ENCODE data around the gene PSMB9.

PSMB9 gene

GRCh38 chr6:32890831-32891230 lies 36.8 kb downstream of the PSMB9 start:
- Histone ChIP-seq H3K4me1 (ENCODE audit: insufficient read depth, insufficient read length) (no peaks in the 10 kb centered on the region), H3K27me3 (ENCODE audit: insufficient read depth, insufficient read length) (no peaks in the 10 kb centered on the region), H3K9ac (ENCODE audit: insufficient read length, low read depth) (no peak overlapping the region), H3K36me3 (ENCODE audit: insufficient read depth, insufficient read length, low read length) (no peaks in the 10 kb centered on the region), H3K9me3 (ENCODE audit: insufficient read depth, low read length) (no peaks in the 10 kb centered on the region), H3K4me3 (ENCODE audit: insufficient read length, low read depth) (no peak overlapping the region)
- TF ChIP-seq ZNF274 (IDR thresholded peaks at IDR 0.05; ENCODE audit: low read depth, low read length) (no peak), YY1 (IDR thresholded peaks at IDR 0.05; ENCODE audit: insufficient read depth, insufficient read length) (no peak), SUZ12 (IDR thresholded peaks at IDR 0.05; ENCODE audit: extremely low read depth, insufficient read depth, insufficient read length) (no peak)
- DNase-seq (ENCODE audit: low read depth, low spot score): no peak

- Histone ChIP-seq H3K4me3 (ENCODE audit: insufficient read length, low read depth) (peak overlapping the region; percentile 85), H3K4me1 (ENCODE audit: insufficient read depth, insufficient read length) (no peaks in the 10 kb centered on the region), H3K27me3 (ENCODE audit: insufficient read depth, insufficient read length) (no peaks in the 10 kb centered on the region), H3K9me3 (ENCODE audit: insufficient read depth, low read length) (no peaks in the 10 kb centered on the region), H3K9ac (ENCODE audit: insufficient read length, low read depth) (peak overlapping the region; percentile 87), H3K36me3 (ENCODE audit: insufficient read depth, insufficient read length, low read length) (peaks cover 3% of the 10 kb centered on the region)
- DNase-seq (ENCODE audit: low read depth, low spot score): peak; percentile 80
- no peak for TF ChIP-seq ZNF274 (IDR thresholded peaks at IDR 0.05; ENCODE audit: low read depth, low read length)
- no peak for TF ChIP-seq YY1 (IDR thresholded peaks at IDR 0.05; ENCODE audit: insufficient read depth, insufficient read length)
- TF ChIP-seq SUZ12 (IDR thresholded peaks at IDR 0.05; ENCODE audit: extremely low read depth, insufficient read depth, insufficient read length): no peak
These were observed 40.4 kb downstream of the PSMB9 start for GRCh38 chr6:32894085-32895005.

GRCh38 chr6:32895006-32895345 lies 41.0 kb downstream of the PSMB9 start:
- DNase-seq (ENCODE audit: low read depth, low spot score): peak; percentile 1
- no peaks in the 10 kb centered on the region for H3K9me3 ChIP-seq (ENCODE audit: insufficient read depth, low read length)
- peaks cover 3% of the 10 kb centered on the region for H3K36me3 ChIP-seq (ENCODE audit: insufficient read depth, insufficient read length, low read length)
- H3K4me3 ChIP-seq (ENCODE audit: insufficient read length, low read depth): peak overlapping the region; percentile 85
- H3K27me3 ChIP-seq (ENCODE audit: insufficient read depth, insufficient read length): no peaks in the 10 kb centered on the region
- H3K9ac ChIP-seq (ENCODE audit: insufficient read length, low read depth): peak overlapping the region; percentile 87
- H3K4me1 ChIP-seq (ENCODE audit: insufficient read depth, insufficient read length): no peaks in the 10 kb centered on the region
- TF ChIP-seq YY1 (IDR thresholded peaks at IDR 0.05; ENCODE audit: insufficient read depth, insufficient read length) (no peak), SUZ12 (IDR thresholded peaks at IDR 0.05; ENCODE audit: extremely low read depth, insufficient read depth, insufficient read length) (no peak), ZNF274 (IDR thresholded peaks at IDR 0.05; ENCODE audit: low read depth, low read length) (no peak)

GRCh38 chr6:32903952-32904351 lies 50.0 kb downstream of the PSMB9 start:
- no peak for TF ChIP-seq ZNF274 (IDR thresholded peaks at IDR 0.05; ENCODE audit: low read depth, low read length)
- no peak for TF ChIP-seq SUZ12 (IDR thresholded peaks at IDR 0.05; ENCODE audit: extremely low read depth, insufficient read depth, insufficient read length)
- no peak for TF ChIP-seq YY1 (IDR thresholded peaks at IDR 0.05; ENCODE audit: insufficient read depth, insufficient read length)
- no peaks in the 10 kb centered on the region for H3K4me1 ChIP-seq (ENCODE audit: insufficient read depth, insufficient read length)

GRCh38 chr6:32905078-32905477 lies 51.1 kb downstream of the PSMB9 start:
- Histone ChIP-seq H3K36me3 (ENCODE audit: insufficient read depth, insufficient read length, low read length) (no peaks in the 10 kb centered on the region), H3K9ac (ENCODE audit: insufficient read length, low read depth) (no peak overlapping the region), H3K4me3 (ENCODE audit: insufficient read length, low read depth) (no peak overlapping the region), H3K4me1 (ENCODE audit: insufficient read depth, insufficient read length) (no peaks in the 10 kb centered on the region), H3K9me3 (ENCODE audit: insufficient read depth, low read length) (no peaks in the 10 kb centered on the region), H3K27me3 (ENCODE audit: insufficient read depth, insufficient read length) (no peaks in the 10 kb centered on the region)
- TF ChIP-seq YY1 (IDR thresholded peaks at IDR 0.05; ENCODE audit: insufficient read depth, insufficient read length) (no peak), SUZ12 (IDR thresholded peaks at IDR 0.05; ENCODE audit: extremely low read depth, insufficient read depth, insufficient read length) (no peak), ZNF274 (IDR thresholded peaks at IDR 0.05; ENCODE audit: low read depth, low read length) (no peak)
- no peak for DNase-seq (ENCODE audit: low read depth, low spot score)

More at GRCh38 chr6:32903952-32904351, 50.0 kb downstream of the PSMB9 start:
- H3K9me3 ChIP-seq (ENCODE audit: insufficient read depth, low read length): no peaks in the 10 kb centered on the region
- no peaks in the 10 kb centered on the region for H3K27me3 ChIP-seq (ENCODE audit: insufficient read depth, insufficient read length)
- H3K9ac ChIP-seq (ENCODE audit: insufficient read length, low read depth): no peak overlapping the region
- H3K4me3 ChIP-seq (ENCODE audit: insufficient read length, low read depth): no peak overlapping the region
- DNase-seq (ENCODE audit: low read depth, low spot score): no peak
- no peaks in the 10 kb centered on the region for H3K36me3 ChIP-seq (ENCODE audit: insufficient read depth, insufficient read length, low read length)

GRCh38 chr6:32906539-32906938 lies 52.5 kb downstream of the PSMB9 start:
- TF ChIP-seq ZNF274 (IDR thresholded peaks at IDR 0.05; ENCODE audit: low read depth, low read length) (no peak), YY1 (IDR thresholded peaks at IDR 0.05; ENCODE audit: insufficient read depth, insufficient read length) (no peak), SUZ12 (IDR thresholded peaks at IDR 0.05; ENCODE audit: extremely low read depth, insufficient read depth, insufficient read length) (no peak)
- H3K9me3 ChIP-seq (ENCODE audit: insufficient read depth, low read length): no peaks in the 10 kb centered on the region
- H3K4me1 ChIP-seq (ENCODE audit: insufficient read depth, insufficient read length): no peaks in the 10 kb centered on the region
- H3K4me3 ChIP-seq (ENCODE audit: insufficient read length, low read depth): no peak overlapping the region
- H3K9ac ChIP-seq (ENCODE audit: insufficient read length, low read depth): no peak overlapping the region
- H3K27me3 ChIP-seq (ENCODE audit: insufficient read depth, insufficient read length): no peaks in the 10 kb centered on the region
- H3K36me3 ChIP-seq (ENCODE audit: insufficient read depth, insufficient read length, low read length): no peaks in the 10 kb centered on the region
- DNase-seq (ENCODE audit: low read depth, low spot score): no peak

- no peak overlapping the region for H3K9ac ChIP-seq (ENCODE audit: insufficient read length, low read depth)
- no peak for DNase-seq (ENCODE audit: low read depth, low spot score)
- H3K4me3 ChIP-seq (ENCODE audit: insufficient read length, low read depth): no peak overlapping the region
- H3K36me3 ChIP-seq (ENCODE audit: insufficient read depth, insufficient read length, low read length): no peaks in the 10 kb centered on the region
- no peaks in the 10 kb centered on the region for H3K4me1 ChIP-seq (ENCODE audit: insufficient read depth, insufficient read length)
- no peaks in the 10 kb centered on the region for H3K9me3 ChIP-seq (ENCODE audit: insufficient read depth, low read length)
- TF ChIP-seq SUZ12 (IDR thresholded peaks at IDR 0.05; ENCODE audit: extremely low read depth, insufficient read depth, insufficient read length) (no peak), ZNF274 (IDR thresholded peaks at IDR 0.05; ENCODE audit: low read depth, low read length) (no peak), YY1 (IDR thresholded peaks at IDR 0.05; ENCODE audit: insufficient read depth, insufficient read length) (no peak)
- H3K27me3 ChIP-seq (ENCODE audit: insufficient read depth, insufficient read length): no peaks in the 10 kb centered on the region
These were observed 54.9 kb downstream of the PSMB9 start for GRCh38 chr6:32908897-32909296.
